A673 (cell line): Measurements from ENCODE around the gene EDIL3. TPM values are rescaled to one million over a fixed set of nuclear protein-coding genes. Genes with fewer than 3 reads are reported as not detected.

Experiments used
- BruUV-seq: library from RNA; stranded (reverse); fragments of 400-500 nt; replicated peaks from 2 replicates; lab custom pipeline; 2021; lab: Mats Ljungman, UMichigan
- CTCF ChIA-PET: fragments of 300-600 bp; sonication (Branson Sonifier 250); formaldehyde crosslinking; loops from one replicate; lab custom pipeline; 2022; ENCODE audit warnings: antibody characterized with exemption; lab: Charles Lee
- POLR2A ChIA-PET: fragments of 300-600 bp; sonication (Branson Sonifier 250); formaldehyde crosslinking; loops from one replicate; lab custom pipeline; 2022; ENCODE audit warnings: antibody characterized with exemption; ENCODE audit not compliant: low non-redundant PET; lab: Charles Lee
- DNase-seq: peaks from one replicate; pipeline ENCODE4 v3.0.0-alpha.2; 2015; ENCODE audit warnings: low spot score
- H3K27ac ChIP-seq: fragments of 200-600 bp; sonication (generic); 2 replicates; pipeline ENCODE4 v1.5.1; 2016; ENCODE audit warnings: mixed run types, low read depth, mild to moderate bottlenecking, mixed read lengths, antibody characterized with exemption, low read length; ENCODE audit not compliant: poor library complexity, severe bottlenecking
- H3K27me3 ChIP-seq: fragments of 200-600 bp; sonication (generic); replicated peaks from 2 replicates; pipeline ENCODE4 v1.6.1; 2017; ENCODE audit warnings: mixed run types, low read depth, mild to moderate bottlenecking, mixed read lengths, antibody characterized with exemption, low read length; ENCODE audit not compliant: insufficient read depth, poor library complexity
- H3K36me3 ChIP-seq: fragments of 200-600 bp; sonication (generic); 2 replicates; pipeline ENCODE4 v1.6.1; 2016; ENCODE audit warnings: mixed run types, mild to moderate bottlenecking, mixed read lengths, antibody characterized with exemption, low read length; ENCODE audit not compliant: insufficient read depth, poor library complexity, severe bottlenecking
- H3K4me1 ChIP-seq: fragments of 200-600 bp; sonication (generic); 2 replicates; pipeline ENCODE4 v1.6.1; 2017; ENCODE audit warnings: mixed run types, mild to moderate bottlenecking, mixed read lengths, antibody characterized with exemption, low read length; ENCODE audit not compliant: insufficient read depth, poor library complexity, severe bottlenecking
- H3K4me3 ChIP-seq: fragments of 200-600 bp; sonication (generic); 2 replicates; pipeline ENCODE4 v1.5.1; 2016; ENCODE audit warnings: low read depth, mixed run types, mild to moderate bottlenecking, mixed read lengths, low read length; ENCODE audit not compliant: poor library complexity, severe bottlenecking
- H3K9me3 ChIP-seq: fragments of 200-600 bp; sonication (generic); 2 replicates; pipeline ENCODE4 v1.6.1; 2016; ENCODE audit warnings: mixed run types, low read depth, mild to moderate bottlenecking, mixed read lengths, antibody characterized with exemption, low read length; ENCODE audit not compliant: poor library complexity, severe bottlenecking
- CTCF ChIP-seq: fragments of 300-800, 200-600 bp; sonication (generic); conservative IDR thresholded peaks from 2 replicates; pipeline ENCODE4 v1.5.1; 2017; ENCODE audit warnings: low read depth, mild to moderate bottlenecking, antibody characterized with exemption, low read length, moderate library complexity, mixed read lengths
- EZH2 ChIP-seq: fragments of 200-600 bp; sonication (generic); IDR thresholded peaks from 2 replicates; pipeline ENCODE4 v1.6.1; 2017; ENCODE audit warnings: borderline replicate concordance, low read depth, mild to moderate bottlenecking, mixed read lengths, antibody characterized with exemption, low read length; ENCODE audit not compliant: poor library complexity, severe bottlenecking
- intact Hi-C: fragments of 100-400 bp; cut with micrococcal nuclease; formaldehyde crosslinking; loops from one replicate; pipeline ENCODE4 v1.10.0; 2022; ENCODE audit not compliant: unreplicated experiment
- total RNA-seq: library from RNA; stranded (reverse); gene quantifications from 2 replicates; pipeline ENCODE4 v1.2.3, GENCODE V29; 2021

Gene EDIL3
- total RNA-seq, 1 experiment from 2014 or later = 4.6 TPM

GRCh38 chr5:84430079-84430478, 45.4 kb upstream of the EDIL3 start:
- Histone ChIP-seq H3K4me1 (no peaks in the 10 kb centered on the region), H3K27me3 (no peaks in the 10 kb centered on the region), H3K27ac (no peak overlapping the region), H3K36me3 (no peaks in the 10 kb centered on the region), H3K4me3 (no peak overlapping the region), H3K9me3 (no peaks in the 10 kb centered on the region)
- ChIA-PET POLR2A (no interaction called here), CTCF (no interaction called here)
- BruUV-seq = no TSS peak
- intact Hi-C loops = no loop called here
- TF ChIP-seq EZH2 (no peak), CTCF (no peak)
- no peak for DNase-seq

GRCh38 chr5:84425365-84425881, 40.7 kb upstream of the EDIL3 start:
- ChIA-PET CTCF (no interaction called here), POLR2A (no interaction called here)
- no TSS peak for BruUV-seq
- Histone ChIP-seq H3K4me1 (no peaks in the 10 kb centered on the region), H3K27me3 (no peaks in the 10 kb centered on the region), H3K36me3 (no peaks in the 10 kb centered on the region), H3K9me3 (no peaks in the 10 kb centered on the region), H3K4me3 (no peak overlapping the region), H3K27ac (no peak overlapping the region)
- intact Hi-C loops = no loop called here
- no peak for TF ChIP-seq CTCF
- no peak for TF ChIP-seq EZH2
- no peak for DNase-seq

GRCh38 chr5:84419742-84420141, 35.1 kb upstream of the EDIL3 start:
- ChIA-PET POLR2A (no interaction called here), CTCF (no interaction called here)
- no peak for DNase-seq
- Histone ChIP-seq H3K4me3 (no peak overlapping the region), H3K27ac (no peak overlapping the region), H3K36me3 (no peaks in the 10 kb centered on the region), H3K4me1 (no peaks in the 10 kb centered on the region), H3K27me3 (no peaks in the 10 kb centered on the region), H3K9me3 (no peaks in the 10 kb centered on the region)
- no TSS peak for BruUV-seq
- TF ChIP-seq CTCF (no peak), EZH2 (no peak)
- intact Hi-C loops = no loop called here
